Endothelial cell of umbilical vein (primary cell): ENCODE results near the gene CBFB.

Source experiments
- EZH2 ChIP-seq: IDR thresholded peaks from 2 replicates; pipeline ENCODE4 v1.6.1; 2012; ENCODE audit warnings: borderline replicate concordance, low read depth, mild to moderate bottlenecking, moderate library complexity, low read length, inconsistent platforms; ENCODE audit not compliant: severe bottlenecking
- FOS ChIP-seq: IDR thresholded peaks from 2 replicates; pipeline ENCODE4 v1.6.1; 2011; ENCODE audit warnings: mild to moderate bottlenecking, low read length, moderate library complexity, borderline replicate concordance; ENCODE audit not compliant: insufficient read depth
- GATA2 ChIP-seq: IDR thresholded peaks from 2 replicates; pipeline ENCODE4 v1.7.0; 2011; ENCODE audit warnings: low read depth, mild to moderate bottlenecking, moderate library complexity, mixed read lengths, low read length; ENCODE audit not compliant: insufficient read length, insufficient read depth
- JUN ChIP-seq: IDR thresholded peaks from 2 replicates; pipeline ENCODE4 v1.6.1; 2011; ENCODE audit warnings: borderline replicate concordance, low read depth; ENCODE audit not compliant: insufficient read length, insufficient read depth
- POLR2AphosphoS5 ChIP-seq: IDR thresholded peaks from 2 replicates; pipeline ENCODE4 v1.6.1; 2012; ENCODE audit warnings: low read depth, mild to moderate bottlenecking, control low read depth, low read length, moderate library complexity; ENCODE audit not compliant: insufficient read depth
- TF ChIP-seq, protein P1 (sequence below), 2 donors: IDR thresholded peaks; 1 replicate in 1 of 2; 2 replicates in 1 of 2; pipeline ENCODE4 v1.5.1; 2011; ENCODE audit warnings: low read length in 2 of 2, mild to moderate bottlenecking in 2 of 2, moderate library complexity in 2 of 2, control low read depth in 1 of 2, inconsistent platforms in 1 of 2, low read depth in 1 of 2; ENCODE audit not compliant: insufficient read depth in 1 of 2; ENCODE audit errors: extremely low read depth in 1 of 2

GRCh38 chr16:67087291-67087690, 58.3 kb downstream of the CBFB start:
- TF ChIP-seq POLR2AphosphoS5 = no peak
- TF ChIP-seq EZH2 = no peak
- no peak for TF ChIP-seq FOS
- TF ChIP-seq, protein P1, sequence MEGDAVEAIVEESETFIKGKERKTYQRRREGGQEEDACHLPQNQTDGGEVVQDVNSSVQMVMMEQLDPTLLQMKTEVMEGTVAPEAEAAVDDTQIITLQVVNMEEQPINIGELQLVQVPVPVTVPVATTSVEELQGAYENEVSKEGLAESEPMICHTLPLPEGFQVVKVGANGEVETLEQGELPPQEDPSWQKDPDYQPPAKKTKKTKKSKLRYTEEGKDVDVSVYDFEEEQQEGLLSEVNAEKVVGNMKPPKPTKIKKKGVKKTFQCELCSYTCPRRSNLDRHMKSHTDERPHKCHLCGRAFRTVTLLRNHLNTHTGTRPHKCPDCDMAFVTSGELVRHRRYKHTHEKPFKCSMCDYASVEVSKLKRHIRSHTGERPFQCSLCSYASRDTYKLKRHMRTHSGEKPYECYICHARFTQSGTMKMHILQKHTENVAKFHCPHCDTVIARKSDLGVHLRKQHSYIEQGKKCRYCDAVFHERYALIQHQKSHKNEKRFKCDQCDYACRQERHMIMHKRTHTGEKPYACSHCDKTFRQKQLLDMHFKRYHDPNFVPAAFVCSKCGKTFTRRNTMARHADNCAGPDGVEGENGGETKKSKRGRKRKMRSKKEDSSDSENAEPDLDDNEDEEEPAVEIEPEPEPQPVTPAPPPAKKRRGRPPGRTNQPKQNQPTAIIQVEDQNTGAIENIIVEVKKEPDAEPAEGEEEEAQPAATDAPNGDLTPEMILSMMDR (IDR thresholded peaks at IDR 0.05; ENCODE audit: extremely low read depth in 1 of 2, insufficient read depth in 1 of 2, low read depth in 1 of 2, low read length in 2 of 2) = no peak
- TF ChIP-seq GATA2 = no peak
- TF ChIP-seq JUN = no peak
